Dedifferentiated amniotic fluid mesenchymal stem cell (primary cell): ENCODE data around the gene RBM19.

ENCODE experiments used
- DNase-seq: peaks from one replicate; pipeline ENCODE4 v3.0.0-alpha.2; 2016; ENCODE audit errors: extremely low spot score

Gene RBM19

GRCh38 chr12:113988064-113988451, 21.9 kb upstream of the RBM19 start:
- DNase-seq: no peak

GRCh38 chr12:113987261-113988063, 21.3 kb upstream of the RBM19 start:
- no peak for DNase-seq

GRCh38 chr12:113984464-113984863, 18.3 kb upstream of the RBM19 start:
- DNase-seq: no peak

- no peak for DNase-seq
These were observed 17.8 kb upstream of the RBM19 start for GRCh38 chr12:113983777-113984448.

GRCh38 chr12:113983265-113983664, 17.1 kb upstream of the RBM19 start:
- DNase-seq: no peak

- no peak for DNase-seq
These were observed 15.8 kb upstream of the RBM19 start for GRCh38 chr12:113981876-113982275.

- peak; percentile 75 for DNase-seq
These were observed 14.6 kb upstream of the RBM19 start for GRCh38 chr12:113980537-113981337.

GRCh38 chr12:113980054-113980453, 13.9 kb upstream of the RBM19 start:
- no peak for DNase-seq

GRCh38 chr12:113978080-113978479, 12.0 kb upstream of the RBM19 start:
- no peak for DNase-seq

GRCh38 chr12:113974006-113974405, 7.9 kb upstream of the RBM19 start:
- DNase-seq: no peak

- DNase-seq: no peak
These were observed 7.2 kb upstream of the RBM19 start for GRCh38 chr12:113973109-113973904.

- no peak for DNase-seq
These were observed 5.3 kb upstream of the RBM19 start for GRCh38 chr12:113971392-113971791.

GRCh38 chr12:113970211-113970610, 4.1 kb upstream of the RBM19 start:
- DNase-seq: no peak

GRCh38 chr12:113967368-113967767, 1.2 kb upstream of the RBM19 start:
- no peak for DNase-seq

GRCh38 chr12:113962733-113963132, 3.4 kb downstream of the RBM19 start:
- DNase-seq: no peak

GRCh38 chr12:113961921-113962710, 4.0 kb downstream of the RBM19 start:
- no peak for DNase-seq

GRCh38 chr12:113960030-113960429, 6.1 kb downstream of the RBM19 start:
- DNase-seq: no peak

- DNase-seq: no peak
These were observed 7.0 kb downstream of the RBM19 start for GRCh38 chr12:113959096-113959495.

GRCh38 chr12:113958108-113958507, 8.0 kb downstream of the RBM19 start:
- no peak for DNase-seq

GRCh38 chr12:113957627-113958026, 8.5 kb downstream of the RBM19 start:
- DNase-seq: no peak
